Measurements from ENCODE around the gene CPNE2. TPM values are rescaled to one million over a fixed set of nuclear protein-coding genes. Genes with fewer than 3 reads are reported as not detected.

The CPNE2 gene
- total RNA-seq, 4 donors from 2014 or later = 12.2 to 21.4 (median 17.8) TPM

DNA sequence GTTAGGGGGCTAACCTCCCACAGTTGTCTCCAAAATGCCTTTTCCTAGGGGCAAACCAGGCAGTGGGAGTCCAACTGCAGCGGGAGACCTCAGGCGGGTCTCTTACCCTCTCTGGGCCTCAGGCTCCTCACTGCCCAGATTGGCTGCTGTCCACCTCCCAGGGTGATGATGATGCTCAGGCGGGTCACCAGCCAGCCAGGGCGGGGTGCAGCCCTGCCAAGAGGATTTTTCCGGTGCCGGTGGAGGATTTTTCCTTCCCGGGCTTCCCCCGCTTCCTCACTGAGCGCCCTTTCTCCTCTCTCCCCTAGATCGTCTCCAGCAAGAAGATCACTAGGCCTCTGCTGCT lies 22.8 kb downstream of the CPNE2 start:
- Histone ChIP-seq H3K27me3 (no peaks in the 10 kb centered on the region), H3K9me3 (no peaks in the 10 kb centered on the region), H3K4me3 (no peak overlapping the region), H3K36me3 (peaks cover 4 to 69% (median 4%) of the 10 kb centered on the region in 3 donors), H3K4me1 (peaks cover 4 to 24% (median 4%) of the 10 kb centered on the region in 3 donors), H3K27ac (peak overlapping the region in 2 of 4 donors; percentile 0 to 17)
- DNase-seq = no peak
- WGBS, 2 donors = 58 to 71% methylated on average over 9 to 10 of the region's 10 CpGs
- intact Hi-C loops (cut with DNase I) = no loop called here
- TF ChIP-seq, protein P1, sequence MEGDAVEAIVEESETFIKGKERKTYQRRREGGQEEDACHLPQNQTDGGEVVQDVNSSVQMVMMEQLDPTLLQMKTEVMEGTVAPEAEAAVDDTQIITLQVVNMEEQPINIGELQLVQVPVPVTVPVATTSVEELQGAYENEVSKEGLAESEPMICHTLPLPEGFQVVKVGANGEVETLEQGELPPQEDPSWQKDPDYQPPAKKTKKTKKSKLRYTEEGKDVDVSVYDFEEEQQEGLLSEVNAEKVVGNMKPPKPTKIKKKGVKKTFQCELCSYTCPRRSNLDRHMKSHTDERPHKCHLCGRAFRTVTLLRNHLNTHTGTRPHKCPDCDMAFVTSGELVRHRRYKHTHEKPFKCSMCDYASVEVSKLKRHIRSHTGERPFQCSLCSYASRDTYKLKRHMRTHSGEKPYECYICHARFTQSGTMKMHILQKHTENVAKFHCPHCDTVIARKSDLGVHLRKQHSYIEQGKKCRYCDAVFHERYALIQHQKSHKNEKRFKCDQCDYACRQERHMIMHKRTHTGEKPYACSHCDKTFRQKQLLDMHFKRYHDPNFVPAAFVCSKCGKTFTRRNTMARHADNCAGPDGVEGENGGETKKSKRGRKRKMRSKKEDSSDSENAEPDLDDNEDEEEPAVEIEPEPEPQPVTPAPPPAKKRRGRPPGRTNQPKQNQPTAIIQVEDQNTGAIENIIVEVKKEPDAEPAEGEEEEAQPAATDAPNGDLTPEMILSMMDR (IDR thresholded peaks at IDR 0.05) = no peak
- TF ChIP-seq POLR2A (IDR thresholded peaks at IDR 0.05) = no peak

DNA sequence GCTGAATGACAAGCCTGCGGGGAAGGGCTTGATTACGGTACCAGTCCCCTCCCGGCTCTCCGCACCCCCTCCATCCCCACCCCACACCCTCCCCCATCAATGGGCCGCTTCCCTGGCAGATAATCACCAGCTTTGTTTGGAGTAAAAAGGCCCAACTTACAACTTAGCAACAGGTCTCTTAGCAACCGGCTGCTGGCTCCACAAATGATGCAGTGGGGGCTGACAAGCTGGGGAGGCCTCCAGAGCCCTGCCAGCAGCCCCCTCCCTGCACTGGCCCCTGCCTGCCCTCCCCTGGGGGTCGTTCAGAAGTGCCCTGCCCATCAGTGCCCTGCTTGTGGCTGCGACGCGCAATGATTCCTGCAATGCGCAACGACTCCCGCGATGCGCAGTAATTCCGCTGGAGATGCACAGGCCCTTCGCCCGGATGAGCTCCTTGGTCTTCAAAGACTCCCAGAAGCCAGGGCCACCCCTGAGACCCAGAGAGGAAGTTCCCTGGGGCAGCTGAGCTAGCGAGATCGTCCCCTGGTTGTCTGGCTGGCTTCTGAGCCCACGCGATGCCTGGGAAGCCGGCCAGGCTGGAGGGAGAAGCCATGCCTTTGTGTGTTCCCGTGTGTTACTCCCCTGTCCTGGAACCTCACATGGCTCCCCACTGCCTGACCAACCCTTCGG lies 23.3 kb downstream of the CPNE2 start:
- TF ChIP-seq POLR2A (IDR thresholded peaks at IDR 0.05) = no peak
- TF ChIP-seq, protein P1 (IDR thresholded peaks at IDR 0.05) = no peak
- DNase-seq = no peak
- H3K9me3 ChIP-seq = no peaks in the 10 kb centered on the region
- no peaks in the 10 kb centered on the region for H3K27me3 ChIP-seq
- 63 to 65% methylated on average over 10 to 19 of the region's 25 CpGs for WGBS, 2 donors
- H3K4me3 ChIP-seq = no peak overlapping the region
- H3K27ac ChIP-seq = peak overlapping the region in 3 of 4 donors; percentile 0 to 51 (median 6)
- H3K4me1 ChIP-seq = peaks cover 4 to 24% (median 4%) of the 10 kb centered on the region in 3 donors
- H3K36me3 ChIP-seq = peaks cover 4 to 74% (median 4%) of the 10 kb centered on the region in 3 donors
- intact Hi-C loops (cut with DNase I) = no loop called here

DNA sequence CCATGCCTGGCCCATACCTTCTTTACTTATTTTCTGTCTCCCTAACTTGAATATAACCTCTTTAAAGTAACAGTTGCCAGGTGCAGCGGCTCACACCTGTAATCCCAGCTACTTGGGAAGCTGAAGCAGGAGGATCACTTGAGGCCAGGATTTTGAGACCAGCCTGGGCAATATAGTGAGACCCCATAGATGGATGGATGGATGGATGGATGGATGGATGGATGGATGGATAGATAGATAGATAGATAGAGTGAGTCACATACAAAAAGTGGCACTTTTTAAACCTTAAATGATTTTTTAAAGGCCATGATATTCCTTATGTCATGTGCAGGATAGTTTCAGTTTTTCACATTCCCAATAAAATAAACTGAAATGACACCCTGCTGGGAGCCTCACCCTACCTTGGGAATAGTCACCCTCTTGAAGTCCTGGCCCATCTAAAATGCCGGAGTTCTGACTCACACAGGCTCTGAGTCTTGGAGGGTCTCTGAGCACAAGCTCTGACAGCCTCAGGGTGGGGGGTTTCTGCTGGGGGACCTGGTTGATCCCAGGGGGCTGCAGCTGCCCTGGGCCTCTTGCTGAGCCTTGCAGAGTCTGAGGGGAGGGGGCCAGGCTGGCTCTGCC lies 26.2 kb downstream of the CPNE2 start:
- intact Hi-C loops (cut with DNase I) = no loop called here
- H3K27ac ChIP-seq = no peak overlapping the region
- H3K4me1 ChIP-seq = peaks cover 4 to 16% (median 4%) of the 10 kb centered on the region in 3 donors
- no peak for TF ChIP-seq POLR2A (IDR thresholded peaks at IDR 0.05)
- TF ChIP-seq, protein P1 (IDR thresholded peaks at IDR 0.05) = no peak
- no peaks in the 10 kb centered on the region for H3K27me3 ChIP-seq
- no peaks in the 10 kb centered on the region for H3K9me3 ChIP-seq
- peaks cover 4 to 86% (median 4%) of the 10 kb centered on the region in 3 donors for H3K36me3 ChIP-seq
- DNase-seq = no peak
- H3K4me3 ChIP-seq = no peak overlapping the region
- 93% methylated on average over 1 of the region's 2 CpGs; no CpG with 5 or more reads in 1 of the 2 donors for WGBS, 2 donors

DNA sequence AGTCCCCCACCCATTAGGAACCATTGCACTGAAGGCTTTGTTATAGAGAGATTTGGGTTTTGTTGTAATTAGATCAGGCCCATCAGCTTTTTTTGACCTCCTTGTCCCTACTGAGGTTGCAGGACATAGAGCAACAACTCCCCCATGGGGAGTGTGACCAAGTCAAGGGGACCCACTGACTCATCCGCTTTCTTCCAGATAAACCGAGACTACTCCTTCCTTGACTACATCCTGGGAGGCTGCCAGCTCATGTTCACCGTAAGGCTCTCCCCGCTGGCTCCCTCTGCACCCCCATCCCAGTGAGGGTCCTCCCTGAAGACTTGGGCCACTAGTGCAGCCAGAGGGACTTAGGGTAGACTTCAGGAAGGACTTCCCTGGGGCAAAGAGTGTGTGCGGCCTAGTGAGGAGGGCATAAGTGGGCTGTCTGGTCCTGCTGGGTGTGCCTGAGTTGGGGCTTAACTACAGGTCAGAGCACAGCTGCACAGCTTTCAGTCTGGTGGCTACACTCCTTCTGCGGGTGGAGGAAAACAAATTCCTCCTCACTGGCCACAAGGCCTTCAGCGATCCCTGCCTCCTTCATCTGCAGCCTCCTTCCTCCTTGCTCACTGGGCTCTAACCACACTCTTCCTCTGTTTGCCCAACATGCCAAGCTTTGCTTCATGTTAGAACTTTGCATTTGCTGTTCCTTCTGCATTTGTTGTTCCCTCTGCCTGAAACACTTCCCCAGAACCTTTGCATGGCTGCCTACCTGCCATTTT lies 31.0 kb downstream of the CPNE2 start:
- 85 to 93% methylated on average over 4 to 5 of the region's 7 CpGs for WGBS, 2 donors
- no peak for DNase-seq
- Histone ChIP-seq H3K4me1 (no peaks in the 10 kb centered on the region), H3K36me3 (peaks cover 0 to 81% (median 0%) of the 10 kb centered on the region in 3 donors), H3K27ac (no peak overlapping the region), H3K27me3 (no peaks in the 10 kb centered on the region), H3K4me3 (no peak overlapping the region), H3K9me3 (no peaks in the 10 kb centered on the region)
- no peak for TF ChIP-seq POLR2A (IDR thresholded peaks at IDR 0.05)
- TF ChIP-seq, protein P1 (IDR thresholded peaks at IDR 0.05) = no peak
- intact Hi-C loops (cut with DNase I) = no loop called here
